ENCODE data around the gene MED19. TPM values are rescaled to one million over a fixed set of nuclear protein-coding genes. Genes with fewer than 3 reads are reported as not detected.
"Not testable (repeated sequence)": the region's sequence is repeated elsewhere in the genome, so short reads cannot be mapped to it uniquely, and the experiment has no call there.

Gene MED19
- total RNA-seq, 4 donors from 2014 or later = 6.2 to 22.1 (median 12.0) TPM

- 94% methylated on average over 2 of the region's 2 CpGs; no CpG with 5 or more reads in 1 of the 2 donors for WGBS, 2 donors (ENCODE audit: low coverage in 1 of 2)
- H3K27me3 ChIP-seq = no peaks in the 10 kb centered on the region
- H3K4me3 ChIP-seq = peak overlapping the region in 2 of 4 donors; percentile 85 to 97
- intact Hi-C loops (cut with DNase I; ENCODE audit: low total_unique reads) (no loop called here), in situ Hi-C loops (cut with MboI; ENCODE audit: low pct_ligation_motif_present in 1 of 4, low pct_unique_long_range_greater_than_20kb in 1 of 4, low sequenced_read_pairs in 3 of 4) (no loop called here)
- no peak for DNase-seq
- H3K4me1 ChIP-seq = peaks cover 22 to 39% (median 29%) of the 10 kb centered on the region in 4 donors
- no peaks in the 10 kb centered on the region for H3K36me3 ChIP-seq
- TF ChIP-seq EP300 (IDR thresholded peaks at IDR 0.05; ENCODE audit: low read depth) (no peak), POLR2A (IDR thresholded peaks at IDR 0.05) (no peak)
- H3K27ac ChIP-seq = peak overlapping the region in 1 of 4 donors; percentile 86
- no peaks in the 10 kb centered on the region for H3K9me3 ChIP-seq
These were observed 1.8 kb upstream of the MED19 start for GRCh38 chr11:57713835-57714234.

DNA sequence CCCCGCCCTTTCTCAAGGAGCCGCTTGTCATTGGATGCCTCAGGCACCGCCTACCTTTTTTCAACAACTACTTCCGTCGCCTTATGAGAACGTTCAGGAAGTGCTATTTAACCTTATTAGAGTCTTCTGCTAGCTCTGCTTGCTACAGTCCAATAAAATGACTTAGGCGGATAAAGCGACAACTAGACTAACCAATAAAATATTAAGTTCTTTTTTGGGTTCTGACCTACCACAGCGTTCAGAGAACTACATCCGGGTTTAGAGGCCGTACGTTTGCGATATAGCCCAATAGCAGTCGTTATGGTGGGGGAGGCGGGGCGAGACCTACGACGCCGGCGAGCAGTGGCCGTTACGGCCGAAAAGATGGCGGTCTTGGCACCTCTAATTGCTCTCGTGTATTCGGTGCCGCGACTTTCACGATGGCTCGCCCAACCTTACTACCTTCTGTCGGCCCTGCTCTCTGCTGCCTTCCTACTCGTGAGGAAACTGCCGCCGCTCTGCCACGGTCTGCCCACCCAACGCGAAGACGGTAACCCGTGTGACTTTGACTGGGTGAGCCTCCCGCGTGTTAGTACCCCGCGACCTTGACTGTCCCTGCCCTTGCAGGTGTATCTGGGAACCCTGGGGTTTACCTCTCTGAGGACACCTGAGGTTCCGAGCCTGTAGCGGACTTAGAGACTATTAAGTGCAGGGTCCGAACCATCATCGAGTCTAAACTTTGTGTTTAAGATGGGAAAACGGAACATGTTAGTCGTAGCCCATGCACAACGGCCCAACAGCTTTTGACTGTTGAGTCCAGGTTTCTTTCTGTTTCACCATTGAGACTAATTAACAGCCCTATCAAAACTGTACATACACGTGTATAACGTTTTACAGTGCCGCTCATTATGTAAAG, 488 bp upstream of the MED19 start, which contains the start of gene TMX2:
Gene TMX2, plus strand, starts transcription at position 338 of the 895 bp plus-strand sequence. Its CDS starts 26 bp downstream, at position 364.
- Histone ChIP-seq H3K27ac (peak within 1 kb of the TSS; percentile 89 to 97 (median 94)), H3K36me3 (no peaks in the 10 kb centered on the region), H3K4me3 (peak within 1 kb of the TSS; percentile 82 to 97 (median 90)), H3K4me1 (peaks cover 22 to 39% (median 29%) of the 10 kb centered on the region in 4 donors), H3K9me3 (no peaks in the 10 kb centered on the region), H3K27me3 (no peaks in the 10 kb centered on the region)
- 0 to 1% methylated on average over 11 to 53 of the region's 53 CpGs for WGBS, 2 donors (ENCODE audit: low coverage in 1 of 2)
- TF ChIP-seq POLR2AphosphoS5 (IDR thresholded peaks at IDR 0.05) = peak; percentile 46 to 86 (median 68)
- no peak for TF ChIP-seq EP300 (IDR thresholded peaks at IDR 0.05; ENCODE audit: low read depth)
- TF ChIP-seq POLR2A (IDR thresholded peaks at IDR 0.05) = peak; percentile 69
- intact Hi-C loops (cut with DNase I; ENCODE audit: low total_unique reads) (no loop called here), in situ Hi-C loops (cut with MboI; ENCODE audit: low pct_ligation_motif_present in 1 of 4, low pct_unique_long_range_greater_than_20kb in 1 of 4, low sequenced_read_pairs in 3 of 4) (no loop called here)
- DNase-seq = peak; percentile 94

DNA sequence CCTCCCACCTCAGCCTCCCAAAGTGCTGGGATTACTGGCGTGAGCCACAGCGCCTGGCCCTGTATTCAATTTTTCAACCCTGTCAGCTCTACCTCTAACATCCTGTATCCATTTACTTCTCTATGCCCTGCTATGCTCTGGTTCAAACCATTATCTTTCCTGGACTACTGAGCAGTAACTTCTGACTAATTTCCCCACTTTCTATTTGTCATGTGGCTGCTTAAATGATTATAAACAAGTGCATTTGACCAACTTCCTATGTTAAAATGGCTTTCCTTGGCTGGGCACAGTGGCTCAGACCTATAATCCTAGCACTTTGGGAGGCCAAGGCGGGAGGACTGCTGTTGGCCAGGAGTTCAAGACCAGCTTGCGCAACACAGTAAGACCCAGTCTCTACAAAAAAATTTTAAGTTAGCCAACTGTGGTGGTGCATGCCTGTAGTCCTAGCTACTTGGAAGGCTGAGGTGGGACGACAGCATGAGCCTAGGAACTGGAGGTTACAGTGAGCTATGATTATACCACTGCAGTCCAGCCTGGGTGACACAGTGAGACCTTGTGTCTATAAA, 2.1 kb downstream of the MED19 start:
- H3K4me1 ChIP-seq = peaks cover 22 to 36% (median 29%) of the 10 kb centered on the region in 4 donors
- DNase-seq = no peak
- intact Hi-C loops (cut with DNase I; ENCODE audit: low total_unique reads) (no loop called here), in situ Hi-C loops (cut with MboI; ENCODE audit: low pct_ligation_motif_present in 1 of 4, low pct_unique_long_range_greater_than_20kb in 1 of 4, low sequenced_read_pairs in 3 of 4) (no loop called here)
- H3K27me3 ChIP-seq = no peaks in the 10 kb centered on the region
- H3K27ac ChIP-seq = no peak overlapping the region
- WGBS, 2 donors (ENCODE audit: low coverage in 1 of 2) = 88 to 100% methylated on average over 2 to 5 of the region's 5 CpGs
- H3K4me3 ChIP-seq = no peak overlapping the region
- TF ChIP-seq, protein P1, sequence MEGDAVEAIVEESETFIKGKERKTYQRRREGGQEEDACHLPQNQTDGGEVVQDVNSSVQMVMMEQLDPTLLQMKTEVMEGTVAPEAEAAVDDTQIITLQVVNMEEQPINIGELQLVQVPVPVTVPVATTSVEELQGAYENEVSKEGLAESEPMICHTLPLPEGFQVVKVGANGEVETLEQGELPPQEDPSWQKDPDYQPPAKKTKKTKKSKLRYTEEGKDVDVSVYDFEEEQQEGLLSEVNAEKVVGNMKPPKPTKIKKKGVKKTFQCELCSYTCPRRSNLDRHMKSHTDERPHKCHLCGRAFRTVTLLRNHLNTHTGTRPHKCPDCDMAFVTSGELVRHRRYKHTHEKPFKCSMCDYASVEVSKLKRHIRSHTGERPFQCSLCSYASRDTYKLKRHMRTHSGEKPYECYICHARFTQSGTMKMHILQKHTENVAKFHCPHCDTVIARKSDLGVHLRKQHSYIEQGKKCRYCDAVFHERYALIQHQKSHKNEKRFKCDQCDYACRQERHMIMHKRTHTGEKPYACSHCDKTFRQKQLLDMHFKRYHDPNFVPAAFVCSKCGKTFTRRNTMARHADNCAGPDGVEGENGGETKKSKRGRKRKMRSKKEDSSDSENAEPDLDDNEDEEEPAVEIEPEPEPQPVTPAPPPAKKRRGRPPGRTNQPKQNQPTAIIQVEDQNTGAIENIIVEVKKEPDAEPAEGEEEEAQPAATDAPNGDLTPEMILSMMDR (IDR thresholded peaks at IDR 0.05) = no peak
- TF ChIP-seq EP300 (IDR thresholded peaks at IDR 0.05; ENCODE audit: low read depth) = no peak
- no peak for TF ChIP-seq POLR2A (IDR thresholded peaks at IDR 0.05)
- TF ChIP-seq POLR2AphosphoS5 (IDR thresholded peaks at IDR 0.05) = no peak
- H3K9me3 ChIP-seq = no peaks in the 10 kb centered on the region
- H3K36me3 ChIP-seq = peaks cover 0 to under 1% (median 0%) of the 10 kb centered on the region in 4 donors

GRCh38 chr11:57705432-57705831, 6.6 kb downstream of the MED19 start:
- H3K27me3 ChIP-seq; in situ Hi-C loops (cut with MboI; ENCODE audit: low pct_ligation_motif_present in 1 of 4, low pct_unique_long_range_greater_than_20kb in 1 of 4, low sequenced_read_pairs in 3 of 4); DNase-seq; H3K9me3 ChIP-seq; H3K27ac ChIP-seq; intact Hi-C loops (cut with DNase I; ENCODE audit: low total_unique reads); H3K4me1 ChIP-seq; H3K4me3 ChIP-seq: not testable (repeated sequence)
- 94 to 100% methylated on average over 2 to 8 of the region's 8 CpGs for WGBS, 2 donors (ENCODE audit: low coverage in 1 of 2)
- H3K36me3 ChIP-seq = peaks cover 0 to 30% (median 13%) of the 10 kb centered on the region in 4 donors

GRCh38 chr11:57704932-57705331, 7.1 kb downstream of the MED19 start:
- TF ChIP-seq, protein P1 (IDR thresholded peaks at IDR 0.05) = no peak
- TF ChIP-seq POLR2A (IDR thresholded peaks at IDR 0.05) (no peak), EP300 (IDR thresholded peaks at IDR 0.05; ENCODE audit: low read depth) (no peak), POLR2AphosphoS5 (IDR thresholded peaks at IDR 0.05) (no peak)
- in situ Hi-C loops (cut with MboI; ENCODE audit: low pct_ligation_motif_present in 1 of 4, low pct_unique_long_range_greater_than_20kb in 1 of 4, low sequenced_read_pairs in 3 of 4) = no loop called here
- Histone ChIP-seq H3K27me3 (no peaks in the 10 kb centered on the region), H3K27ac (no peak overlapping the region), H3K36me3 (peaks cover 0 to 31% (median 14%) of the 10 kb centered on the region in 4 donors), H3K4me3 (no peak overlapping the region), H3K4me1 (peaks cover 0 to under 1% (median 0%) of the 10 kb centered on the region in 4 donors), H3K9me3 (no peaks in the 10 kb centered on the region)
- no peak for DNase-seq
- WGBS, 2 donors (ENCODE audit: low coverage in 1 of 2) = 87 to 100% methylated on average over 2 to 6 of the region's 6 CpGs
- intact Hi-C loops (cut with DNase I; ENCODE audit: low total_unique reads) = no loop called here

Measured in transverse colon (tissue), 4 donors.